Measurements from ENCODE around the gene TDRKH. TPM values are rescaled to one million over a fixed set of nuclear protein-coding genes. Genes with fewer than 3 reads are reported as not detected.

Gene TDRKH
- total RNA-seq, 1 donor from 2014 or later = 15.6 TPM

DNA sequence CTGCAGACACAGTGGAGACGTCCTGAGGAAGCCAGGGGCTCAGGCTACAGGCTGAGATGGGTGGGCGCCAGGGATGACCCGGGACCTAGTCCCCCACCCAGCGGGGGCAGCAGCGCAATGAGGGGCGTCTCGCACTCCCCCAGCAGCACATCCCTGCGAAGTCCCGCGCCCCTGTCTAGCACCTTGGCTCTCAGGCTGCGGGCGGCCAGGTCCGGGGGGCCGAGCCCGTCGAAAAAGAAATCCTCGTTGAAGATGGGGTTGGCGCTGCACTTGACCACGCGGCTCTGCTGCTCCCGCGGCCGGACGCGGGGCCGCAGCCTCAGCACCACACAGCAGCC lies 47.6 kb upstream of the TDRKH start:
- intact Hi-C loops (cut with micrococcal nuclease) = loop anchor here (2.0 to 10.0 kb wide), 7 partner anchors 47 to 641 kb away; partner anchors contain the start of genes PIP5K1A, POGZ and TDRKH
- POLR2A ChIA-PET = no interaction called here
- Mint-ChIP-seq H3K9me3 (no peaks in the 10 kb centered on the region), H3K27me3 (peaks cover 3% of the 10 kb centered on the region), H3K36me3 (ENCODE audit: low read depth) (no peaks in the 10 kb centered on the region), H3K27ac (peak overlapping the region; percentile 35), H3K4me1 (peaks cover 36% of the 10 kb centered on the region), H3K4me3 (peak overlapping the region; percentile 80)
- TF ChIP-seq, protein P1, sequence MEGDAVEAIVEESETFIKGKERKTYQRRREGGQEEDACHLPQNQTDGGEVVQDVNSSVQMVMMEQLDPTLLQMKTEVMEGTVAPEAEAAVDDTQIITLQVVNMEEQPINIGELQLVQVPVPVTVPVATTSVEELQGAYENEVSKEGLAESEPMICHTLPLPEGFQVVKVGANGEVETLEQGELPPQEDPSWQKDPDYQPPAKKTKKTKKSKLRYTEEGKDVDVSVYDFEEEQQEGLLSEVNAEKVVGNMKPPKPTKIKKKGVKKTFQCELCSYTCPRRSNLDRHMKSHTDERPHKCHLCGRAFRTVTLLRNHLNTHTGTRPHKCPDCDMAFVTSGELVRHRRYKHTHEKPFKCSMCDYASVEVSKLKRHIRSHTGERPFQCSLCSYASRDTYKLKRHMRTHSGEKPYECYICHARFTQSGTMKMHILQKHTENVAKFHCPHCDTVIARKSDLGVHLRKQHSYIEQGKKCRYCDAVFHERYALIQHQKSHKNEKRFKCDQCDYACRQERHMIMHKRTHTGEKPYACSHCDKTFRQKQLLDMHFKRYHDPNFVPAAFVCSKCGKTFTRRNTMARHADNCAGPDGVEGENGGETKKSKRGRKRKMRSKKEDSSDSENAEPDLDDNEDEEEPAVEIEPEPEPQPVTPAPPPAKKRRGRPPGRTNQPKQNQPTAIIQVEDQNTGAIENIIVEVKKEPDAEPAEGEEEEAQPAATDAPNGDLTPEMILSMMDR (IDR thresholded peaks at IDR 0.05) = no peak
- CTCF ChIA-PET = no interaction called here
- ATAC-seq (ENCODE audit: low read depth) (no peak), DNase-seq (no peak)

DNA sequence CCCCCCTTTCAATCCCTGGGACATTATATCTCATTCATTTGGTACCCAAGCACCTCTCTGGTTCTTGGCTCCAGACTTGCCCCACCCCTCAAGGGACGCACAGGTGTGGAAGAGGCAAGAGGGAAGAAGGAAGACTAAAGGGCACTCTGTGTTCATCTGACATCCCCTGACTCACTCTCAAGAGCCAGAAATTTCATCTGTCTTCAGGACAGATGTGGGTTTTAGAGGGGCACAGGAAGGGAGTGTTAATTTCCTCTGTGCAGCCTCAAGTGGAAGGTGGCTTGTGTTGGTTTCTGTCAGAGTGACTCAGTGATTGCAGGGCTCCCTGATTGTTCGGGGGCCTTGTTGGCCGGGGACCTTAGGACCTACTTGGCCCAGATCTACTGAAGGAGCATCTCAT lies 46.9 kb upstream of the TDRKH start:
- POLR2A ChIA-PET = interaction anchor here (0.5 to 1.0 kb wide), 2 partner anchors 47 to 398 kb away, joined by 3 read pairs; partner anchors contain the start of gene TDRKH
- no peak overlapping the region for H3K27ac Mint-ChIP-seq
- intact Hi-C loops (cut with micrococcal nuclease) = loop anchor here (2.0 to 10.0 kb wide), 5 partner anchors 162 to 640 kb away; partner anchors contain the start of genes PIP5K1A and POGZ
- H3K27me3 Mint-ChIP-seq = peaks cover 3% of the 10 kb centered on the region
- H3K36me3 Mint-ChIP-seq (ENCODE audit: low read depth) = no peaks in the 10 kb centered on the region
- TF ChIP-seq, protein P1 (IDR thresholded peaks at IDR 0.05) = no peak
- CTCF ChIA-PET = interaction anchor here (0.7 to 1.4 kb wide), 8 partner anchors 44 to 737 kb away, joined by 3 to 6 read pairs (median 4); no protein-coding TSS in a partner anchor
- peak overlapping the region; percentile 80 for H3K4me3 Mint-ChIP-seq
- no peaks in the 10 kb centered on the region for H3K9me3 Mint-ChIP-seq
- H3K4me1 Mint-ChIP-seq = peaks cover 36% of the 10 kb centered on the region
- DNase-seq (no peak), ATAC-seq (ENCODE audit: low read depth) (no peak)

DNA sequence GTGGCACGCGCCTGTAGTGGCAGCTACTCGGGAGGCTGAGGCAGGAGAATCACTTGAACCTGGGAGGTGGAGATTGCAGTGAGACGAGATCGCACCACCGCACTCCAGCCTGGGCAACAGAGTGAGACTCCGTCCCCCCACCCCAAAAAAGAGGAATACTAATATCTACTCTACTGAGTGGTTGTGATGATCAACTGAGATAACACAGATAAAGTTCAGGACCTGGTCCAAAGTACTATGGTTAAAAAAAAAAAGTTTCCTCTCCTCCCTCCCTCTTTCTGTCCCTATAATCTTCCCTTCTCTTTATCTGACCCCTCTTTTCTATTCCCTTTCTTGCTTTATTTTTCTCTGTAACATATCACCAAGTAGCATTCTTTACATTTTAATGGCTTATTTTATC lies 45.3 kb upstream of the TDRKH start:
- H3K4me3 Mint-ChIP-seq = no peak overlapping the region
- ATAC-seq (ENCODE audit: low read depth) (no peak), DNase-seq (no peak)
- ChIA-PET CTCF (interaction anchor here (0.9 to 1.4 kb wide), 8 partner anchors 36 to 522 kb away, joined by 3 to 6 read pairs (median 4); no protein-coding TSS in a partner anchor), POLR2A (no interaction called here)
- no peak overlapping the region for H3K27ac Mint-ChIP-seq
- H3K4me1 Mint-ChIP-seq = peaks cover 32% of the 10 kb centered on the region
- intact Hi-C loops (cut with micrococcal nuclease) = loop anchor here (5.0 to 10.0 kb wide), 4 partner anchors 161 to 638 kb away; partner anchors contain the start of genes PIP5K1A and POGZ
- TF ChIP-seq, protein P1 (IDR thresholded peaks at IDR 0.05) = no peak
- H3K9me3 Mint-ChIP-seq = no peaks in the 10 kb centered on the region
- peaks cover 3% of the 10 kb centered on the region for H3K27me3 Mint-ChIP-seq
- no peaks in the 10 kb centered on the region for H3K36me3 Mint-ChIP-seq (ENCODE audit: low read depth)

DNA sequence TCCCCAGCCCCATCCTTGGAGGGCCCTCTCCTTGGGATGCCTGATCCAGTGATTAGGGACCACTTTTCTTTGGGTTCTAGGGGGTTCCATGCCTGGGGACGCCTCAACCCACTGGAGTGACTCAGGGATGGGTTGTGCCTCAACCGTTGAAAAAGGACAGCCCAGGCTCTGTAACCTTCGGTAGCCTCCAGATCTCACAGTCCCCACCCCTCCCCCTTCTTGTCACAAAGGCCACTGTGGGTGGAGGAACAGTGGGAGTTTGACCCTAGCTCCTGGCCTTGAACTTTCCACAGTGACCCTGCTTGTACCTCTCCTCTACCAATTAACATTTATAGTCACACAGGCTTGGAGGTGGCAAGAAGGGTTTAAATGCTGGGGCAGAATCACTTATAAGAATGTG lies 43.9 kb upstream of the TDRKH start:
- ChIA-PET CTCF (interaction anchor here (0.6 to 0.9 kb wide), 2 partner anchors 241 to 728 kb away, joined by 3 read pairs; no protein-coding TSS in a partner anchor), POLR2A (interaction anchor here (0.6 kb wide), 1 partner anchor 509 kb away, joined by 7 read pairs; no protein-coding TSS in a partner anchor)
- no peaks in the 10 kb centered on the region for H3K9me3 Mint-ChIP-seq
- peaks cover 21% of the 10 kb centered on the region for H3K4me1 Mint-ChIP-seq
- TF ChIP-seq, protein P1 (IDR thresholded peaks at IDR 0.05) = no peak
- DNase-seq = no peak
- H3K36me3 Mint-ChIP-seq (ENCODE audit: low read depth) = no peaks in the 10 kb centered on the region
- H3K27ac Mint-ChIP-seq = no peak overlapping the region
- peaks cover 9% of the 10 kb centered on the region for H3K27me3 Mint-ChIP-seq
- H3K4me3 Mint-ChIP-seq = no peak overlapping the region
- intact Hi-C loops (cut with micrococcal nuclease) = loop anchor here (10.0 kb wide), 1 partner anchor 159 kb away; no protein-coding TSS in a partner anchor
- no peak for ATAC-seq (ENCODE audit: low read depth)

DNA sequence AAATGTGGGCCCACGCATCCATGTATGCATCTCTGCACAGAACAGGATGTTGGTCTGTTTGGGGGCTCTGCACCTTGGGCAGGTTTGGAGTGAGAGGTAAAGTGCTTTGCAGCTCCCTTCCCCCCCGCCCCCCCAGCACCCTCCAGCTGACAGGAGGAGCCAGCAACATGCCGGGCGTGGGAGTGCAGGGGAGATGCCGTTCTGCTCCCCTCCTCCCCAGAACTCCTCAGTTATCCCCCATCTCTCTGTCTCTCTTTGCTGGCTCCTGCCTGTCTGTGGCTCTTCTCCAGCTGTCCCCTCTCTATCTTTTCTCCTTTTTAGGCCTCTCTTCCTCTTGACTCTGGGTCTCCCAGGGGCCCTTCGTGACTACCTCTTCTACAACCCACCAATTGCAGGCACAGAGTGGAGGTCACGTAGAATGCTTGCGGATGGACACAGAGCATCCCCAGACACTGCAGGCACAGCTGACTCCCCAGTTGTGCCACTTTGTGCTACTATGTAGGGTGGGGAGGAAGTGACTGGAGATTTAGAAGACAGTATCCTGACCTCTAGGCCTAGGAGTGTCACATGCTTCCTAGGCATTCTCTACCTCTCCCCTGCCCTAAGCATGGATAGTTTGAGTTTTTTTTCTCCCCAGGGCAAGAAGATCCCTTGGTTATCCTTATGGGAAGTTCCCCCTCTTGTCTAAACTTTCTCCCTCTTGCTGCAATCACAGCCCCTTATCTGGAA lies 43.0 kb upstream of the TDRKH start:
- no peak overlapping the region for H3K27ac Mint-ChIP-seq
- TF ChIP-seq, protein P1 (IDR thresholded peaks at IDR 0.05) = no peak
- ChIA-PET POLR2A (no interaction called here), CTCF (no interaction called here)
- H3K27me3 Mint-ChIP-seq = peaks cover 12% of the 10 kb centered on the region
- no peak for ATAC-seq (ENCODE audit: low read depth)
- H3K4me3 Mint-ChIP-seq = no peak overlapping the region
- no peaks in the 10 kb centered on the region for H3K36me3 Mint-ChIP-seq (ENCODE audit: low read depth)
- peaks cover 21% of the 10 kb centered on the region for H3K4me1 Mint-ChIP-seq
- no peak for DNase-seq
- no peaks in the 10 kb centered on the region for H3K9me3 Mint-ChIP-seq
- intact Hi-C loops (cut with micrococcal nuclease) = loop anchor here (10.0 kb wide), 1 partner anchor 159 kb away; no protein-coding TSS in a partner anchor

Measured in activated B cell treated with CpG ODN at 0.5 μM for 24 hours (primary cell).